A549 (cell line): ENCODE measurements around the gene SLC24A3.

Source experiments
- BHLHE40 ChIP-seq: IDR thresholded peaks from 2 replicates; pipeline ENCODE4 v1.6.1; 2012; ENCODE audit warnings: low read depth, low read length, inconsistent platforms
- CTCF ChIP-seq: fragments of >200 bp; sonication (Bioruptor Twin); formaldehyde crosslinking; IDR thresholded peaks from 3 replicates; pipeline ENCODE4 v1.5.1; 2016
- EP300 ChIP-seq, 2 experiments: fragments of >200 bp; sonication (Bioruptor Twin); formaldehyde crosslinking; IDR thresholded peaks; 2 replicates in 1 of 2; 3 replicates in 1 of 2; pipeline ENCODE4 v1.6.1; 2016 to 2017
- GATA3 ChIP-seq: IDR thresholded peaks from 2 replicates; pipeline ENCODE4 v1.6.1; 2012; ENCODE audit warnings: borderline replicate concordance
- JUNB ChIP-seq: fragments of >200 bp; sonication (Bioruptor Twin); formaldehyde crosslinking; IDR thresholded peaks from 2 replicates; pipeline ENCODE4 v1.6.1; 2016
- MAFK ChIP-seq: fragments of 450-650 bp; IDR thresholded peaks from 2 replicates; pipeline ENCODE4 v1.6.1; 2014; ENCODE audit not compliant: partially characterized antibody
- MAX ChIP-seq: IDR thresholded peaks from 2 replicates; pipeline ENCODE4 v1.6.1; 2012
- POLR2A ChIP-seq: IDR thresholded peaks from 2 replicates; pipeline ENCODE4 v1.6.1; 2012; ENCODE audit warnings: mild to moderate bottlenecking, low read length
- RAD21 ChIP-seq, 2 experiments: fragments of >200 bp in 1 of 2; sonication (Bioruptor Twin) in 1 of 2; formaldehyde crosslinking in 1 of 2; IDR thresholded peaks in 1 of 2; conservative IDR thresholded peaks in 1 of 2; 2 replicates in 1 of 2; 3 replicates in 1 of 2; pipeline ENCODE4 v1.6.1; 2012 to 2018; ENCODE audit warnings: inconsistent platforms in 1 of 2
- RCOR1 ChIP-seq: fragments of 150-350 bp; IDR thresholded peaks from 2 replicates; pipeline ENCODE4 v1.6.1; 2014; ENCODE audit warnings: antibody characterized with exemption, low read length, low read depth
- REST ChIP-seq: fragments of 200-600 bp; sonication (generic); IDR thresholded peaks from 2 replicates; pipeline ENCODE4 v1.6.1; 2016; ENCODE audit warnings: antibody characterized with exemption, mild to moderate bottlenecking, moderate library complexity

GRCh38 chr20:19274412-19275015, 62.1 kb downstream of the SLC24A3 start:
- TF ChIP-seq CTCF: no peak
- TF ChIP-seq MAX: no peak
- no peak for TF ChIP-seq RAD21 (conservative IDR thresholded peaks at IDR 0.05 in 1 of 2, IDR thresholded peaks at IDR 0.05 in 1 of 2)
- no peak for TF ChIP-seq JUNB
- TF ChIP-seq POLR2A: no peak
- TF ChIP-seq REST: no peak
- TF ChIP-seq GATA3: no peak
- no peak for TF ChIP-seq RCOR1
- TF ChIP-seq BHLHE40: no peak
- TF ChIP-seq MAFK: no peak
- TF ChIP-seq EP300 (IDR thresholded peaks at IDR 0.05): no peak
